Measurements from ENCODE around the gene DIP2B. TPM values are rescaled to one million over a fixed set of nuclear protein-coding genes. Genes with fewer than 3 reads are reported as not detected.
"Not testable (repeated sequence)": the region's sequence is repeated elsewhere in the genome, so short reads cannot be mapped to it uniquely, and the experiment has no call there.

DIP2B gene
- total RNA-seq, 1 donor from 2014 or later, result 60.0 TPM

DNA sequence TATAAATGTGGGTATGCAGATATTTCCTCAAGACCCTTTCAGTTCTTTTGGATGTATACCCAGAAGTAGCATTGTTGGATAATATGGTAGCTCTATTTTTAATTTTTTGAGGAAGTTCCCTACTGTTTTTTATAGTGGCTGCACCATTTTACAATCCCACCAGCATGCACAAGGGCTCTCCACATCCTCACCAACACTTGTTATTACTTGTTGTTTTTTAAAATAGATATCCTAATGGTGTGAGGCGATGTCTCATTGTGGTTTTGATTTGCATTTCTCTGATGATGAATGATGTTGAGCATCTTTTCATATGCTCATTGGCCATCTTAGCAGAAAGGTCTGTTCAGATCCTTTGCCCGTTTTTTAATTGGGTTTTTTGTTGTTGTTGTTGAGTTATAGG, 47.1 kb downstream of the DIP2B start:
- no peak for DNase-seq

- DNase-seq, result no peak
These were observed 49.9 kb downstream of the DIP2B start for GRCh38 chr12:50554651-50555050.

- no peak for DNase-seq
These were observed 50.7 kb downstream of the DIP2B start for GRCh38 chr12:50555471-50555885.

- no peak for DNase-seq
These were observed 51.5 kb downstream of the DIP2B start for GRCh38 chr12:50556273-50556672.

GRCh38 chr12:50556796-50557195, 52.0 kb downstream of the DIP2B start:
- not testable (repeated sequence) for DNase-seq

- DNase-seq, result no peak
These were observed 52.6 kb downstream of the DIP2B start for GRCh38 chr12:50557421-50557820.

DNA sequence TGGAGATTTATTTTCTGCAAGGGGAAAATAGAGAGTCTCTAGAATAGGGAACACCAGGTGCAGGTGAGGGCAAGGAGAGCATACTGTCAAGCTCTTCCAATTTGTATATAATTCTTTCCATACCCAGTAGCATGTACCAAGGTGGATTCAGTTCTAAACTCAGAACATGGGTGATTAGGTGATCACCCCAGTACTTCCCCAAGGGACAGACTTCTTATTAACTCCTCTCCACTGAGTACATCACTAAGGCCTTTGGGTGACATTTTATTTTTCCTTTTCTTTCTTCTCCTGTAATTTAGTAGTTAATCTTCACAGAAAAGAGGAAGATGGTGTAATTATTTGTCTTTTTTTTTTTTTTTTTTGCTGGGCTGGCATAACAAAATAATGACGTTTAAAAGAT, 54.2 kb downstream of the DIP2B start:
- DNase-seq, result no peak

DNA sequence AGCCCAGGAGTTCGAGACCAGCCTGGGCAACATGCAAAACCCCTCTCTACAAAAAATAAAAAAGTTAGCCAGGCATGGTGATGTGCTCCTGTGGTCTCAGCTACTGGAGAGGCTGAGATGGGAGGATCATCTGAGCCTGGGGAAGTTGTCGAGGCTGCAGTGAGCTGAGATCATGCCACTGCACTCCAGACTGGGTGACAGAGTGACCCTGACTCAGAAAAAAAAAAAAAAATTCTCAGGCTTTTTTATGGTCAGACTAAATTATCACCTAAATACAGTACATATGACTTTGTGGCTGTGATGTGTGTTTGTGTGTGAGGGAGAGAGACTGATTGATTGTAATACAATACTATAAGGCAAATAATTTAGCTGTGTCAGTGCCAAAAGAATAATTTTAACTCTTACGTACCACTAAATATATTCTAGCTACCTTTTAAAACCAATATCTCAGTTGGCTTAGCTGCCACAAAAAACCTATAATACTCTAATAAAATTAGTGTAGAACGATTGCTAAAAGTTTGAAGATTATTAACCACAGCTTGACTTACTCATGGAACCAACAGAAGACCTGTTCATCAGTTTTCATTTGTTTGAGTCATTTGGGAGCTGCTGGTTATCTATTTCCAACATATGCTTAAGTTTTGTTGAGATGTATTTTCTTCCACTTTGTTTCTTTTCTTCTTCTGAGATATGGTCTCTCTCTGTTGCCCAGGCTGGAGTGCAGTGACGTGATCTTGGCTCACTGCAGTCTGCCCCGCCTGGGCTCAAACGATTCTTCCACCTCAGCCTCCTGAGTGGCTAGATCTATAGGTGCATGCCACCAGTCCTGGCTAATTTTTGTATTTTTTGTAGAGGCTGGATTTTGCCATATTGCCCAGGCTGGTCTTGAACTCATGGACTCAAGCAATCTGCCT, 58.0 kb downstream of the DIP2B start:
- DNase-seq, result no peak

DNA sequence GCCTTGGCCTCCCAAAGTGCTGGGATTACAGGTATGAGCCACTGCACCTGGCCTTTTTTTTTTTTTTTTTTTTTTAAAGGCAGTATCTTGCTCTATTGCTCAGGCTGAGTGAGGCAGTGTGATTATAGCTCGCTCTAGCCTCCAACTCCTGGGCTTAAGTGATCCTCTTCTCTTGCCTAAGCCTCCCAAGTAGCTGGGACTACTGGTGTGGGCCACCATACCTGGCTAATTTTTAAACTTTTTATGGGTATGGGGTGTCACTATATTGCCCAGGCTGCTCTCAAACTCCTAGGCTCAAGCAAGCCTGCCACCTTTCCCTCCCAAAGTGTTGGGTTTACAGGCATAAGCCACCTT, 58.6 kb downstream of the DIP2B start:
- no peak for DNase-seq

GRCh38 chr12:50564237-50564947, 59.6 kb downstream of the DIP2B start:
- DNase-seq, result no peak

DNA sequence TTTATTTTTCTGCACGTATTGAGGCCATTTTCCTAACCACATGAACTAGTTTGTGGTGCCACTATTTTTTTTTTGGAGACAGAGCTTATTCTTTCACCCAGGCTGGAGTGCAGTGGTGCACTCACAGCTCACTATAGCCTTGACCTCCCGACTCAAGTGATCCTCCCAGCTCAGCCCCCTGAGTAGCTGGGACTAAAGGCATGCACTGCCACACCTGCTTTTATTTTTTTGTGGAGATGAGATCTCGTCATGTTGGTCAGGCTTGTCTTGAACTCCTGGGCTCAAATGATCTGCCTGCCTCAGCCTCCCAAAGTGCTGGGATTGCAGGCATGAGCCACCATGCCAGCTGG, 60.1 kb downstream of the DIP2B start:
- DNase-seq, result no peak

GRCh38 chr12:50566066-50566465, 61.3 kb downstream of the DIP2B start:
- no peak for DNase-seq

- DNase-seq, result no peak
These were observed 63.1 kb downstream of the DIP2B start for GRCh38 chr12:50567926-50568325.

- no peak for DNase-seq
These were observed 63.7 kb downstream of the DIP2B start for GRCh38 chr12:50568338-50569091.

- DNase-seq, result no peak
These were observed 64.5 kb downstream of the DIP2B start for GRCh38 chr12:50569321-50569720.

- no peak for DNase-seq
These were observed 65.1 kb downstream of the DIP2B start for GRCh38 chr12:50569876-50570275.

DNA sequence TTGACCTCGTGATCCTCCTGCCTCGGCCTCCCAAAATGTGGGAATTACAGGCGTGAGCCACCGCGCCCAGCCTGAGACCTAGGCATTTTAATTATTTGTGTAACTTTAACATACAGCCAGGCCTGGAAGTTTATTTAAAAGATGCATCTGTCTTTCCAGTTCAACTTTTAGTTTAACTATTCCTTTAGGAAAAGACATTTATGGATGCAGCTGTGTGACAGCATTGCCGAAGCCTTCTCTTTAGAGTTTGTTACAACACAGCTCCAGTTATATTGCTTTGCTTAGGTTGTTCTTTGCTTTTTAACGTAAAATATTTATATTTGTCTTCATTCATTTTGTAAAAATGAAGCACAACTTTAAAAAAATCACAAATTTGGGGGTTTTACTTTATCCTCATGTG, 67.0 kb downstream of the DIP2B start:
- DNase-seq, result no peak

DNA sequence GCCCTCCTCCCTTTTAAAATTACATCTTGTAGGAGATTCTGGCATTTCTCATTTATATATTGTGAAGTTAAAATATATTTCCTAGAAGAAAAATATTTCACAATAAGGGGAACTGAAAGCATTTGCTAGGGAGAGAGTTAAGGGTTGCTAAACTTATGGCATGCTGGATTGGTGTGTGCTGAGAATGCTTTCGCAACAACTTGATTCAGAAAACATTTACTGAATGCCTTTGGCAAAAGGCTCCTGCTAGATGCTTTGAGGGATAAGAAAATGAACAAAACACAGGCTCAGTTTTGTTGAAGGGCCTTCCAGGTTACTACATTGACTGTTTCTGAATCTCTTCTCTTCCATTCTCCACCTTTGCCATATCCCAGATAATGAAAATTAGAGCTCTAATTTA, 67.5 kb downstream of the DIP2B start:
- no peak for DNase-seq

GRCh38 chr12:50572760-50573159, 68.0 kb downstream of the DIP2B start:
- no peak for DNase-seq

DNA sequence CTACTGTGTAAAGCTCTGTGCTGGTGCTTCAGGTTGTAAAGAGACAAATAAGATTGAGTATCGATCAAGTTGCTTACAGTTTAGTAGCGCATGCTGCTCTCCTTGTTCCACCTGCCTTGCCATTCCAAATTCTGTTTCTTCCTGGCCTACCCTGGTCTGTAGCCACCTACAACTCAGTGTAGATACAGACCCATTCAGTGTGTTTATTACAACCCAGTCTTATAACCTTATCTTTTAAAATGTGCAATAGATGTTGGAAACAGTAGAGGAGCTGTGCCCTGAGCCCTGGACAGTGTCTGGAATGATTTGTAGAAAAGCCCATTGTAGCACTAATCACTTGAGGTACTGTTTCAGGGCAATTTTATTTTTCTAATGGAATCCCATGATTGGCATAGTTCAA, 68.5 kb downstream of the DIP2B start:
- DNase-seq, result no peak

DNA sequence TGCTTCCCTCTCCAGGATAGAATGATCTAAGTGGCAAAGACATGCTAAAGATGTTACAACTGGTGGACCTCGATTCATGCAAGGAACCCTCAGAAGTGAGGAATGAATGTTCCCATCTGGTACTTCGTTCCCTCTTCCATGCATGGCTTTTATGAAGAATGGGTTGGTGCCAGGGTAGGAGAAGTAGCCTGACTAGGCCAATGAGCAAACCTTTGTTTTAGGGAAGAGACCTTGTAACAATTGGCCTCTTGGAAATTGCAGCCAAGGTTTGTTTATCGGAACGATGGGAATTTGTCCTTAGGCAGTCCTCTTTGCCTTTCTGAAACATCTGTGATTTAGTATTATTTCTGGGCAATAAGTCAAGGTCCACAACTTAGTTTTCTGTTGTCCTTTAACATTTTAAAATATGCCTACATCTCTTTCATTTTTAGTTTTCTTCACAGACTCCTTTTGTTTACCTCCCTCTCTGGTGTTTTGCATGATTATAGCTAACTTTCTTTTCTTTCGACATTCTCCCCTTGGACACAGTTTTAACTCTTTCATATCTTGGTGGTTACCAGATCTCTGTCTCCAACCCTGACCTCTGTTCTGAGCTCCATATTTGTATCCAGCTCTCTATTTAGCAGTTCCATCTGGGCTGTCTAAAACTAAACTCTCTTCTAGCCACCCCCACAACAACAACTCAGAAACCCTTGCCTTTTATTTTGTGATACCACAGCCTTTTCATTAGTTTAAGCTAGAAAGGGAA, 70.0 kb downstream of the DIP2B start:
- DNase-seq, result no peak

DNA sequence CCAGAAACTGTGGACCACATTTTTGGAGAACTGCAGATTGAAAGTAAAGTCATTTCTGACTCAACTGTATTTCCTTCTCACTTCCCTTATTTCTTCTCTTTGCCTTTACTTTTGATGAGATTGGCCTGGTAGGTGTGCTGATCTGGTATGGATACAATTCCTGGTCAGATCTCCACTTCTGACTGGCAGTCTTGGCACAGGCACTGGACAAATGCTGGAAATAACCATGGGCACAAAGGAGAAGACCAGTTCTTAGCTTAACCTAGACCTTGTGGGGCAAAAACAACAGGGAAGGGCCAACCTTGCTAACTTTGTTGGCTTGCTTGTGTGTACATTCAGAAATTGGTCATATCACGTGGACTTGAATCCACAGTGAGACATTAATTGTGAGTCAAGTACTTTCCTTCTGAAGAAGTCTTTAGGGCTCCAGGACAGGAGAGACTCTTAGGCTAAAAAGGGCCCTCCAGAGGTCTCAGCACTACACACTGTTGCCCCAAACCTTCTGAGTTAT, 75.0 kb downstream of the DIP2B start:
- no peak for DNase-seq
